PC-3 (cell line): ENCODE data around the gene SMIM14.

ENCODE experiments used
- EZH2 ChIP-seq: fragments of 300-600 bp; sonication (generic); IDR thresholded peaks from one replicate; pipeline ENCODE4 v1.6.1; 2017; ENCODE audit warnings: antibody characterized with exemption, mild to moderate bottlenecking, low read length; ENCODE audit not compliant: unreplicated experiment
- EZH2phosphoT487 ChIP-seq: fragments of 300-600 bp; sonication (generic); IDR thresholded peaks from 2 replicates; pipeline ENCODE4 v1.6.1; 2018; ENCODE audit warnings: mild to moderate bottlenecking, antibody characterized with exemption, low read length, borderline replicate concordance
- TF ChIP-seq, protein P1 (sequence below): fragments of 300-600 bp; sonication (generic); conservative IDR thresholded peaks from 2 replicates; pipeline ENCODE4 v1.5.1; 2017; ENCODE audit warnings: antibody characterized with exemption, low read depth, mild to moderate bottlenecking, low read length

DNA sequence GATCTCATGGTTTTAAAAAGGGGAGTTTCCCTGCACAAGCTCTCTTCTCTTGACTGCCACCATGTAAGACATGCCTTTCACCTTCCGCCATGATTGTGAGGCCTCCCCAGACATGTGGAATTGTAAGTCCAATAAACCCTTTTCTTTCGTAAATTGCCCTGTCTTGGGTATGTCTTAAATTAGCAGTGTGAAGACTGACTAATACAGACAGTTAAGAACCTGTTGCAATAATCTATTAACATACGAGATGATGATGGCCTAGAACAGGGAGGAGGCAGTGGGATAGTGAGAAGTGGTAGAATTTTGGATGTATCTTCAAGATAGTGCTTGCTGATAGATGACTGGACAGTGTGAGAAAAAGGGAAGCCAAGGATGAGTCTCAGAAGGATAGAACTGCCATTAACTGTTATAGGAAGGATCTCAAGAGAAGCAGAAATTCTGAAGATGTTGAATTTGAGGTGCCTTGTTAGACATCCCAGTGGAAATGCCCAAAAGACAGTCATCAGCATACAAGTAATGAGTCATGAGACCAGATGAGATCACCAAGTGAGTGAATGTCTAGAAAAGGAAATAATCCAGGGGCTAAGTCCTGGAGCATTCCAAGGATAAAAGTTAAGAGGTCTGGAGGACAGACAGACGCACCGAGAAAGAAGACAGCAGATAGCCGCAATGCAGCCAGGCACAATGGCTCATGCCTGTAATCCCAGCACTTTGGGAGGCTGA lies 72.6 kb downstream of the SMIM14 start:
- TF ChIP-seq EZH2phosphoT487 (no peak), EZH2 (no peak)
- TF ChIP-seq, protein P1, sequence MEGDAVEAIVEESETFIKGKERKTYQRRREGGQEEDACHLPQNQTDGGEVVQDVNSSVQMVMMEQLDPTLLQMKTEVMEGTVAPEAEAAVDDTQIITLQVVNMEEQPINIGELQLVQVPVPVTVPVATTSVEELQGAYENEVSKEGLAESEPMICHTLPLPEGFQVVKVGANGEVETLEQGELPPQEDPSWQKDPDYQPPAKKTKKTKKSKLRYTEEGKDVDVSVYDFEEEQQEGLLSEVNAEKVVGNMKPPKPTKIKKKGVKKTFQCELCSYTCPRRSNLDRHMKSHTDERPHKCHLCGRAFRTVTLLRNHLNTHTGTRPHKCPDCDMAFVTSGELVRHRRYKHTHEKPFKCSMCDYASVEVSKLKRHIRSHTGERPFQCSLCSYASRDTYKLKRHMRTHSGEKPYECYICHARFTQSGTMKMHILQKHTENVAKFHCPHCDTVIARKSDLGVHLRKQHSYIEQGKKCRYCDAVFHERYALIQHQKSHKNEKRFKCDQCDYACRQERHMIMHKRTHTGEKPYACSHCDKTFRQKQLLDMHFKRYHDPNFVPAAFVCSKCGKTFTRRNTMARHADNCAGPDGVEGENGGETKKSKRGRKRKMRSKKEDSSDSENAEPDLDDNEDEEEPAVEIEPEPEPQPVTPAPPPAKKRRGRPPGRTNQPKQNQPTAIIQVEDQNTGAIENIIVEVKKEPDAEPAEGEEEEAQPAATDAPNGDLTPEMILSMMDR: no peak
